Motor neuron (in vitro differentiated cells): ENCODE data around the gene ZNF337. TPM values are rescaled to one million over a fixed set of nuclear protein-coding genes. Genes with fewer than 3 reads are reported as not detected.
"Not testable (repeated sequence)": the region's sequence is repeated elsewhere in the genome, so short reads cannot be mapped to it uniquely, and the experiment has no call there.

ENCODE experiments used
- ATAC-seq, 8 experiments: fragments of 200-7000 bp; cut with Tn5 transposase; replicated peaks in 6 of 8; 2 replicates each; pipeline ENCODE4 v1.8.0; 2021; ENCODE audit warnings: mild to moderate bottlenecking in 8 of 8, moderate library complexity in 8 of 8
- H3K27ac ChIP-seq, 2 donors: fragments of 250-450 bp; sonication (Bioruptor Pico); 2 replicates each; pipeline ENCODE4 v1.9.0; 2021; ENCODE audit warnings: antibody characterized with exemption in 2 of 2, mild to moderate bottlenecking in 2 of 2, moderate library complexity in 1 of 2
- H3K4me1 ChIP-seq, 2 donors: fragments of 250-450 bp; sonication (Bioruptor Pico); replicated peaks in 1 of 2; 2 replicates each; pipeline ENCODE4 v1.6.1; 2021; ENCODE audit warnings: antibody characterized with exemption in 2 of 2, mild to moderate bottlenecking in 2 of 2, moderate library complexity in 1 of 2
- H3K4me3 ChIP-seq, 5 donors: fragments of 250-450 bp; sonication (Bioruptor Pico); 2 replicates each; pipeline ENCODE4 v1.9.0; 2021; ENCODE audit warnings: antibody characterized with exemption in 5 of 5, mild to moderate bottlenecking in 5 of 5, moderate library complexity in 4 of 5
- WGBS, 10 experiments: fragments of 450-650 bp; shearing (Covaris generic); methylation state at CpG; one replicate each; pipeline ENCODE4 v1.0.0; 2022; 5-methylcytosine and 5-hydroxymethylcytosine counted together
- in situ Hi-C, 9 experiments: fragments of 400-800 bp; cut with MboI; loops; one replicate each; pipeline ENCODE4 v1.15.0; 2021; ENCODE audit warnings: low sequenced_read_pairs in 9 of 9, low pct_unique_long_range_greater_than_20kb in 2 of 9; ENCODE audit not compliant: unreplicated experiment in 9 of 9
- total RNA-seq, 8 experiments: library from RNA; unstranded; fragments of 300-600 nt; gene quantifications; 2 replicates each; pipeline versions ENCODE4 v1.2.3 to v1.2.4, GENCODE V29; 2022

ZNF337 gene
- total RNA-seq, 8 experiments from 2014 or later = 10.0 to 25.0 (median 15.3) TPM

DNA sequence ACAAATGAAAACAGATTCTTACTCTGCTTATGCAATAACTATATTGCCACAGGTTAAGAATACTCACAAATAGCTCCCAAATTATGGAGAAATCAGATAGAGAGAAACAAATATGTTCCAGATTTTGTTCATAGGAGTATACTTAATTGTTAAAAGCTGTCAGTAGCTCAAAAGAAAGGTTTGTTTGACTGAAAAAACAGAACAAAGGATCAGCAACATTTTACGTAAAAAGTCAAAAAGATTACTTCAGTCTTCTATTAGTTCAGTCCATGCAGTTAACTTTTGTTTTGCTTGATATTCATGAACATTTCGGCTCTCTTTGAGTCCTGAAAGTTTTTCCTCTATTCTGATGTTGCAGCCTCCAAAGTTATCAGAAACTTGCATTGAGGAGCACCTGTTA, 59.4 kb downstream of the ZNF337 start:
- Histone ChIP-seq H3K4me3 (no peak overlapping the region), H3K27ac (no peak overlapping the region), H3K4me1 (no peaks in the 10 kb centered on the region)
- WGBS, 10 experiments = 63 to 100% (median 96%) methylated on average over 1 to 2 of the region's 2 CpGs
- in situ Hi-C loops = loop anchor here in 1 of 9 experiments (25.0 kb wide), 1 partner anchor 100 kb away; no protein-coding TSS in a partner anchor
- no peak for ATAC-seq

DNA sequence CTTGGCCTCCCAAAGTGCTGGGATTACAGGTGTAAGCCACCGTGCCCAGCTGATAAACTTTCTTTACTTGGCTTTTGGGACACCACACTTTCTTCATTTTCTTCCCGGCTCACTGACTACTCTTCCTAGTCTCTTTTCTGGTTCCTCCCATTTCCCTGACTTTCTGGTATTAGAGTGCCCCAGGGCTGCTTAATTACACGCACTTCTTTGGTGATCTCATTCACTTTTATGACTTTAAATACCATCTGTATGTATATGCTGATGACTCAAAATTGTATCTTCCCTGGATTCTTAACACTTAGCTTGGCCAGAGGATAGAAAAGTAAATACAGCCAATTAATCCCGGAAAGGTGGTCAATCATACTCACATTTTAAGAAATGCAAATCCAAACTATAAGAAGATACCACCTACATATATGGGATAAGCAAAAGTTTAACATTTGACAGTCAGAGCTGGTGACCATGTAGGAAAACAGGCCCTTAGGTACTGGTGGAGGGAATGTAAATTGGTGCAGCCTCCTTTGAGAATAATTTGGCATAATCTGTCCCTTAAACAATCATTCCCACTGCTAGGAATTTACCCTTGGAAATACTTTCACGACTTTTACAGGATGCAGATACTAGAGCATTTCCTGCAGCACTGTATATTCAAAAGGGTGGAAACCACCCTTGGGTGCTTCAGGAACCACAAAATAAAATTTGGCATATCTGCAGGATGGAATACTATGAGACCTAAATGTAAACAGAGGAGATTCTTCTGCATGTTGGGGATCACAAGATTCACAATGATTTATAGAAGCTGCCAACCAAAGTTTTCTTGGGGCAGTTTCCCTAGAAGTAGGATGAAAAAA, 63.5 kb downstream of the ZNF337 start:
- peak in 3 of 8 experiments; percentile 96 to 98 (median 97) for ATAC-seq
- no peaks in the 10 kb centered on the region for H3K4me1 ChIP-seq

DNA sequence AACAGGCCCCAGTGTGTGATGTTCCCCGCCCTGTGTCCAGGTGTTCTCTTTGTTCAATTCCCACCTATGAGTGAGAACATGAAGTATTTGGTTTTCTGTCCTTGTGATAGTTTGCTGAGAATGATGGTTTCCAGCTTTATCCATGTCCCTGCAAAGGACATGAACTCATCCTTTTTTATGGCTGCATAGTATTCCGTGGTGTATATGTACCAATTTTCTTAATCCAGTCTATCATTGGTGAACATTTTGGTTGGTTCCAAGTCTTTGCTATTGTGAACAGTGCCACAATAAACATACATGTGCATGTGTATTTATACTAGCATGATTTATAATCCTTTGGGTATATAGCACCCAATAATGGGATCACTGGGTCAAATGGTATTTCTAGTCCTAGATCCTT, 66.0 kb downstream of the ZNF337 start:
- in situ Hi-C loops = loop anchor here in 1 of 9 experiments (25.0 kb wide), 1 partner anchor 107 kb away; no protein-coding TSS in a partner anchor
- 83 to 100% methylated on average over 1 of the region's 2 CpGs; no CpG with 5 or more reads in 8 of the 10 experiments for WGBS, 10 experiments

More for the DNA sequence above, 63.5 kb downstream of the ZNF337 start:
- WGBS, 10 experiments = 0 to 100% (median 72%) methylated on average over 1 to 5 of the region's 5 CpGs
- Histone ChIP-seq H3K4me3 (no peak overlapping the region), H3K27ac (no peak overlapping the region)
- in situ Hi-C loops = loop anchor here in 1 of 9 experiments (25.0 kb wide), 1 partner anchor 104 kb away; no protein-coding TSS in a partner anchor

DNA sequence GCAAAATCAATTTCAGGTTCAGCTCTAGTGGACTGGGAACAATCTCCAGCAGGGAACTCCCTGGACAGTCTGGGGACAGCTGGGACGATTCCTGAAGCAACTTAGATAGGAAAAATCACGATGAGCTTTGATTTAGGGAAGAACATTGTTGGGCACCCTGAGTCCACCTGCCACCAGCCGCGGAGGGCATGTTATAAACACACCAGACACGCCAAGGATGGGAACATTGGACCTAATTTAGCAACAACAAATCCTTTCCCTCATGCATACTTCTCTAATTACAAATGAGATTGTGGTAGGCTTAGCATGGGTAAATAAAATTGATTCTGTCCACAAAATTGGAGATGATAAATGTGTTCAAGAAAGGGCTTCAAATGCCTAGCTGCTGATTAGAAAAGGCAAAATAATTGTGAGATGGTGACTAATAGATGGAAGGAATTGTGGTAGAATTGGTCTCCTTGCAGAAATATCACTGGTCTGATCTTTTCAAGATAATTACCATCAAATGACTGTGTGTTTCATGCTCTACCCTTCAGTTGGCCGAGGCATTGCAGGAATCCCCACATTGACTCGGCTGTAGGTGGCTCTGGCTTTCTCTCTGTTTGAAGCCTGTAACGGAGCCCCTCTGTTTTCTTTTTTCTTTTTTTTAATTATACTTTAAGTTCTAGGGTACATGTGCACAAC, 66.7 kb downstream of the ZNF337 start:
- in situ Hi-C loops = loop anchor here in 1 of 9 experiments (25.0 kb wide), 1 partner anchor 107 kb away; no protein-coding TSS in a partner anchor

More for the DNA sequence above, 66.0 kb downstream of the ZNF337 start:
- not testable (repeated sequence) for H3K27ac ChIP-seq, H3K4me3 ChIP-seq, ATAC-seq, H3K4me1 ChIP-seq

DNA sequence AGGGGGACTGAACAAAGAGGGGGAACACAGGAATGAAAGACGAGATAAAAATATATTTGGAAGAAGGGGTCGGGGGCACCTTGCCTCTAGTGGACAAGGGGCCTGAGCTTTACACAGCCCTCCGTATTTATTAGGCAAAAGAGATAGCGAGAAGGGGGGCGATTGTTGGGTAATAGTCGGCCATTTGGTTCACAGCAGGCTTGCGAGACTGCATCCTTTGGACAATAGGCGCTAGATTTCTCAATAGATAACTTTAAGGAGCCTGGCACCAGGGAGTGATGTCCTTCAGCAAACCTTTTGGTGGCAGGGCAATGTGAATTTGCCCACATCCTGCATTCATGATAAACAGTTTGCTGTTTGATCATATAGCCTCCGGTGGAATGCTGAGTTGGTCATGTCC, 69.9 kb downstream of the ZNF337 start:
- ATAC-seq = no peak
- 71 to 100% (median 94%) methylated on average over 1 to 9 of the region's 9 CpGs; no CpG with 5 or more reads in 2 of the 10 experiments for WGBS, 10 experiments
- no peak overlapping the region for H3K27ac ChIP-seq
- peaks cover 14% of the 10 kb centered on the region in 2 donors for H3K4me1 ChIP-seq
- in situ Hi-C loops = loop anchor here in 1 of 9 experiments (25.0 kb wide), 1 partner anchor 111 kb away; no protein-coding TSS in a partner anchor
- no peak overlapping the region for H3K4me3 ChIP-seq

More for the DNA sequence above, 66.7 kb downstream of the ZNF337 start:
- Histone ChIP-seq H3K27ac (no peak overlapping the region), H3K4me3 (no peak overlapping the region), H3K4me1 (peaks cover 3 to 4% of the 10 kb centered on the region in 2 donors)
- no peak for ATAC-seq
- WGBS, 10 experiments = 38 to 100% (median 76%) methylated on average over 1 to 8 of the region's 8 CpGs

DNA sequence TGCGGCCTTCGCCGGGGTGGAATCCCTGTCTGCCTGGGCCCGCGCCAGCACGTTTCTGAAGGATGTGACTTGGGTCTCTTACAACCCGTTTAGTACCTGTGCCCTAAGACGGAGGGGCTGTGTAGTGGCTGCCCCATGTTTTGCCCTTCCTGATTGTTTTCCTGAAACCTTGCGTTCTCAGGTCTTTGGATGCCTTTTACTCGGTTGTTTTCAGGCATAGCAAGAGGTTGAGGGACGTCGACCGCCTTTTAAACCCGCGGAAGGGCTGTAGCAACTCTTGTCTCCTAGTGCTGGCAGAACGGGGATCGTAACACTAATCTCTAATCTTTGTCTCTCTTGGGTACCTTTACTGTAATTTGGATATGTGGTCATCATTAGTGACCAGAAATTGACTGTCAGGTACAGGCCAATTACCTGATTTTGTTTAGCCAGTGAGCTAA, 72.1 kb downstream of the ZNF337 start:
- Histone ChIP-seq H3K27ac (peak overlapping the region; percentile 90 to 97), H3K4me1 (peaks cover 16% of the 10 kb centered on the region in 2 donors), H3K4me3 (peak overlapping the region; percentile 51 to 86 (median 73))
- no peak for ATAC-seq
- 9 to 77% (median 37%) methylated on average over 4 to 9 of the region's 17 CpGs; no CpG with 5 or more reads in 3 of the 10 experiments for WGBS, 10 experiments
- in situ Hi-C loops = no loop called here

Other genes starting within 250 kb of the ZNF337 start
- gene NINL, start 111.3 kb downstream of the ZNF337 start, total RNA-seq = 10 to 100 TPM; 15.0 to 57.5 (median 18.9) TPM
- gene NANP, start 72.8 kb downstream of the ZNF337 start, total RNA-seq = 10 to 100 TPM in 2 of 8 experiments, 1 to 10 TPM in 6; 4.3 to 12.3 (median 5.7) TPM